Mucosa of stomach (tissue), 1 donor: ENCODE measurements around the gene SYT17.

Experiments
- H3K27me3 ChIP-seq: one replicate; pipeline ENCODE4 v1.7.0; 2013; ENCODE audit warnings: mild to moderate bottlenecking, low read length; ENCODE audit not compliant: control insufficient read depth, insufficient read depth
- H3K36me3 ChIP-seq: one replicate; pipeline ENCODE4 v1.7.0; 2013; ENCODE audit warnings: low read length; ENCODE audit not compliant: control insufficient read depth, insufficient read depth
- H3K4me1 ChIP-seq: one replicate; pipeline ENCODE4 v1.7.0; 2013; ENCODE audit warnings: mild to moderate bottlenecking, low read length; ENCODE audit not compliant: control insufficient read depth, insufficient read depth
- H3K4me3 ChIP-seq: one replicate; pipeline ENCODE4 v1.7.0; 2013; ENCODE audit warnings: low read length
- H3K9ac ChIP-seq: one replicate; pipeline ENCODE4 v1.7.0; 2013; ENCODE audit warnings: mild to moderate bottlenecking, low read length, moderate library complexity
- H3K9me3 ChIP-seq: one replicate; pipeline ENCODE4 v1.7.0; 2013; ENCODE audit warnings: mild to moderate bottlenecking, low read length, moderate library complexity; ENCODE audit not compliant: control insufficient read depth
- donor health status: Pancreatic carcinoma.

SYT17 gene

GRCh38 chr16:19168371-19169081 is 486 bp downstream of the SYT17 start:
- peaks cover 4% of the 10 kb centered on the region for H3K4me1 ChIP-seq
- no peaks in the 10 kb centered on the region for H3K36me3 ChIP-seq
- no peaks in the 10 kb centered on the region for H3K9me3 ChIP-seq
- no peak overlapping the region for H3K4me3 ChIP-seq
- H3K27me3 ChIP-seq: peaks cover 6% of the 10 kb centered on the region
- H3K9ac ChIP-seq: peak overlapping the region; percentile 66

- Histone ChIP-seq H3K27me3 (peaks cover 6% of the 10 kb centered on the region), H3K4me1 (peaks cover 4% of the 10 kb centered on the region), H3K9me3 (no peaks in the 10 kb centered on the region), H3K36me3 (no peaks in the 10 kb centered on the region), H3K9ac (peak overlapping the region; percentile 28), H3K4me3 (no peak overlapping the region)
Measured at GRCh38 chr16:19169082-19169639, 1.1 kb downstream of the SYT17 start.

GRCh38 chr16:19170043-19170655 is 2.1 kb downstream of the SYT17 start:
- H3K4me3 ChIP-seq: no peak overlapping the region
- H3K36me3 ChIP-seq: no peaks in the 10 kb centered on the region
- peaks cover 6% of the 10 kb centered on the region for H3K27me3 ChIP-seq
- H3K9ac ChIP-seq: no peak overlapping the region
- peaks cover 4% of the 10 kb centered on the region for H3K4me1 ChIP-seq
- H3K9me3 ChIP-seq: no peaks in the 10 kb centered on the region

GRCh38 chr16:19172098-19172780 is 4.2 kb downstream of the SYT17 start:
- Histone ChIP-seq H3K9ac (no peak overlapping the region), H3K4me1 (peaks cover 11% of the 10 kb centered on the region), H3K36me3 (no peaks in the 10 kb centered on the region), H3K9me3 (no peaks in the 10 kb centered on the region), H3K4me3 (no peak overlapping the region), H3K27me3 (peaks cover 6% of the 10 kb centered on the region)

GRCh38 chr16:19173059-19173458 is 5.0 kb downstream of the SYT17 start:
- no peak overlapping the region for H3K9ac ChIP-seq
- H3K9me3 ChIP-seq: no peaks in the 10 kb centered on the region
- no peaks in the 10 kb centered on the region for H3K36me3 ChIP-seq
- peaks cover 15% of the 10 kb centered on the region for H3K4me1 ChIP-seq
- H3K4me3 ChIP-seq: no peak overlapping the region
- H3K27me3 ChIP-seq: peaks cover 6% of the 10 kb centered on the region

GRCh38 chr16:19173649-19174383 is 5.8 kb downstream of the SYT17 start:
- Histone ChIP-seq H3K4me3 (no peak overlapping the region), H3K36me3 (no peaks in the 10 kb centered on the region), H3K4me1 (peaks cover 11% of the 10 kb centered on the region), H3K9me3 (no peaks in the 10 kb centered on the region), H3K9ac (no peak overlapping the region), H3K27me3 (peaks cover 6% of the 10 kb centered on the region)

GRCh38 chr16:19174478-19174877 is 6.4 kb downstream of the SYT17 start:
- H3K27me3 ChIP-seq: peaks cover 2% of the 10 kb centered on the region
- H3K4me3 ChIP-seq: no peak overlapping the region
- H3K9me3 ChIP-seq: no peaks in the 10 kb centered on the region
- no peak overlapping the region for H3K9ac ChIP-seq
- H3K36me3 ChIP-seq: no peaks in the 10 kb centered on the region
- peaks cover 11% of the 10 kb centered on the region for H3K4me1 ChIP-seq

- Histone ChIP-seq H3K4me1 (peaks cover 11% of the 10 kb centered on the region), H3K27me3 (no peaks in the 10 kb centered on the region), H3K4me3 (no peak overlapping the region), H3K9ac (no peak overlapping the region), H3K36me3 (no peaks in the 10 kb centered on the region), H3K9me3 (no peaks in the 10 kb centered on the region)
Measured at GRCh38 chr16:19175492-19176262, 7.6 kb downstream of the SYT17 start.

- Histone ChIP-seq H3K9me3 (no peaks in the 10 kb centered on the region), H3K27me3 (no peaks in the 10 kb centered on the region), H3K36me3 (no peaks in the 10 kb centered on the region), H3K4me3 (no peak overlapping the region), H3K9ac (no peak overlapping the region), H3K4me1 (peaks cover 11% of the 10 kb centered on the region)
Measured at GRCh38 chr16:19177111-19177739, 9.2 kb downstream of the SYT17 start.

- H3K4me1 ChIP-seq: peaks cover 11% of the 10 kb centered on the region
- no peaks in the 10 kb centered on the region for H3K36me3 ChIP-seq
- H3K9me3 ChIP-seq: no peaks in the 10 kb centered on the region
- H3K9ac ChIP-seq: no peak overlapping the region
- no peaks in the 10 kb centered on the region for H3K27me3 ChIP-seq
- H3K4me3 ChIP-seq: no peak overlapping the region
Measured at GRCh38 chr16:19179546-19180490, 11.8 kb downstream of the SYT17 start.
